Measurements from ENCODE around the gene EIF2B4.

DNA sequence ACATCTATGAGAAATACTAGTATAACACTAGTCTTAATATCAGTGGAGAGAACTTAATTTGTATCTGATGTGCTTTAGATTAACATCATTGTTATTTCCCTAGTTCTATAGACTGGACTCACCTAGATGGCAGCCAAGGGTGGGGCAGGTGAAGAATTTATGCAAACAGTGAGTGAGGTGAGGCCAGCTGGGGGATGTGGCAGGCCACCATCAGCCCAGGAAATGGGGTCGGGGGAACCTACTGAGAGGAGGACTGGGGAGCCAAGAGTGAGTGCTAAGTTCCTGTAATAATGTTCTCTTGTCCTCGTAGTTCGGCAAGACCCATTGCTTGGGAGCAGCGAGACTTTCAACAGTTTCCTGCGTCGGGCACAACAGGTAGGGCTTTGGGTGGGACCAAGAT is 2.8 kb upstream of the EIF2B4 start:
- no peak for TF ChIP-seq REST (IDR thresholded peaks at IDR 0.05)
- no peak for TF ChIP-seq SP1 (IDR thresholded peaks at IDR 0.05)
- TF ChIP-seq, protein P1, sequence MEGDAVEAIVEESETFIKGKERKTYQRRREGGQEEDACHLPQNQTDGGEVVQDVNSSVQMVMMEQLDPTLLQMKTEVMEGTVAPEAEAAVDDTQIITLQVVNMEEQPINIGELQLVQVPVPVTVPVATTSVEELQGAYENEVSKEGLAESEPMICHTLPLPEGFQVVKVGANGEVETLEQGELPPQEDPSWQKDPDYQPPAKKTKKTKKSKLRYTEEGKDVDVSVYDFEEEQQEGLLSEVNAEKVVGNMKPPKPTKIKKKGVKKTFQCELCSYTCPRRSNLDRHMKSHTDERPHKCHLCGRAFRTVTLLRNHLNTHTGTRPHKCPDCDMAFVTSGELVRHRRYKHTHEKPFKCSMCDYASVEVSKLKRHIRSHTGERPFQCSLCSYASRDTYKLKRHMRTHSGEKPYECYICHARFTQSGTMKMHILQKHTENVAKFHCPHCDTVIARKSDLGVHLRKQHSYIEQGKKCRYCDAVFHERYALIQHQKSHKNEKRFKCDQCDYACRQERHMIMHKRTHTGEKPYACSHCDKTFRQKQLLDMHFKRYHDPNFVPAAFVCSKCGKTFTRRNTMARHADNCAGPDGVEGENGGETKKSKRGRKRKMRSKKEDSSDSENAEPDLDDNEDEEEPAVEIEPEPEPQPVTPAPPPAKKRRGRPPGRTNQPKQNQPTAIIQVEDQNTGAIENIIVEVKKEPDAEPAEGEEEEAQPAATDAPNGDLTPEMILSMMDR (IDR thresholded peaks at IDR 0.05; ENCODE audit: low read depth, low read length, missing input control) = no peak
- TF ChIP-seq JUND (IDR thresholded peaks at IDR 0.05) = no peak
- TF ChIP-seq GABPA (IDR thresholded peaks at IDR 0.05 in 1 of 2, conservative IDR thresholded peaks at IDR 0.05 in 1 of 2) = no peak
- TF ChIP-seq RAD21 (IDR thresholded peaks at IDR 0.05) = no peak
- no peak for TF ChIP-seq RXRA (IDR thresholded peaks at IDR 0.05)
- TF ChIP-seq TAF1 (conservative IDR thresholded peaks at IDR 0.05) = no peak
- TF ChIP-seq, protein P2, sequence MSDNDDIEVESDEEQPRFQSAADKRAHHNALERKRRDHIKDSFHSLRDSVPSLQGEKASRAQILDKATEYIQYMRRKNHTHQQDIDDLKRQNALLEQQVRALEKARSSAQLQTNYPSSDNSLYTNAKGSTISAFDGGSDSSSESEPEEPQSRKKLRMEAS (IDR thresholded peaks at IDR 0.05) = no peak
- no peak for TF ChIP-seq EGR1 (IDR thresholded peaks at IDR 0.05; ENCODE audit: low read depth in 2 of 2)
- no peak for TF ChIP-seq YY1 (IDR thresholded peaks at IDR 0.05)
